Measurements from ENCODE around the gene RNF11. TPM values are rescaled to one million over a fixed set of nuclear protein-coding genes. Genes with fewer than 3 reads are reported as not detected.
A peak's percentile ranks its signal among the peaks of the same experiment; 100 is the strongest.

RNF11 gene
- total RNA-seq, 1 donor from 2014 or later, result 87.3 TPM

DNA sequence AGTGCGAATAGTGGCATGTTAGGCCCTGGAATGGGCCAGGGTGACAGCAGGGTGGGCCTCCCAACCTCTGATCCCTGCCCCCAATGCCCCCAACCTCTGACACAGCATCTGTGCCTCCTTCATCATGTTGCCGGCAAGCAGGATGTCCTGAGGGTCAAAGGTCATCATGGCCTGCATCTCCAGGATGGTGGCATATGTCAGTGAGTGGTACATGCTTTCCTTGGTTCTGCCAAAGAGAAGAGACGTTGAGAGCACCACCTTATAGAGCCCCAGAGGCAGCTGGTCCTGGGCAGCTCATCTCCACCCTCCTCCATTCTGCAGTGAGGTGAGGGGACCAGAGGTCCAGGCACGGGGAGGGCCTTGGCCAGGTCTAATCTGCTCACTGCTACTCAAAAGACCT is 76.6 kb downstream of the RNF11 start:
- Histone ChIP-seq H3K27me3 (ENCODE audit: control insufficient read depth, insufficient read depth, low read length) (no peaks in the 10 kb centered on the region), H3K36me3 (ENCODE audit: control insufficient read depth, insufficient read depth, low read length) (no peaks in the 10 kb centered on the region), H3K4me3 (ENCODE audit: low read depth, low read length) (no peak overlapping the region)
- DNase-seq (ENCODE audit: low read depth), result no peak
- TF ChIP-seq, protein P1, sequence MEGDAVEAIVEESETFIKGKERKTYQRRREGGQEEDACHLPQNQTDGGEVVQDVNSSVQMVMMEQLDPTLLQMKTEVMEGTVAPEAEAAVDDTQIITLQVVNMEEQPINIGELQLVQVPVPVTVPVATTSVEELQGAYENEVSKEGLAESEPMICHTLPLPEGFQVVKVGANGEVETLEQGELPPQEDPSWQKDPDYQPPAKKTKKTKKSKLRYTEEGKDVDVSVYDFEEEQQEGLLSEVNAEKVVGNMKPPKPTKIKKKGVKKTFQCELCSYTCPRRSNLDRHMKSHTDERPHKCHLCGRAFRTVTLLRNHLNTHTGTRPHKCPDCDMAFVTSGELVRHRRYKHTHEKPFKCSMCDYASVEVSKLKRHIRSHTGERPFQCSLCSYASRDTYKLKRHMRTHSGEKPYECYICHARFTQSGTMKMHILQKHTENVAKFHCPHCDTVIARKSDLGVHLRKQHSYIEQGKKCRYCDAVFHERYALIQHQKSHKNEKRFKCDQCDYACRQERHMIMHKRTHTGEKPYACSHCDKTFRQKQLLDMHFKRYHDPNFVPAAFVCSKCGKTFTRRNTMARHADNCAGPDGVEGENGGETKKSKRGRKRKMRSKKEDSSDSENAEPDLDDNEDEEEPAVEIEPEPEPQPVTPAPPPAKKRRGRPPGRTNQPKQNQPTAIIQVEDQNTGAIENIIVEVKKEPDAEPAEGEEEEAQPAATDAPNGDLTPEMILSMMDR (IDR thresholded peaks at IDR 0.05; ENCODE audit: insufficient read depth, low read length, poor library complexity, severe bottlenecking), result no peak

DNA sequence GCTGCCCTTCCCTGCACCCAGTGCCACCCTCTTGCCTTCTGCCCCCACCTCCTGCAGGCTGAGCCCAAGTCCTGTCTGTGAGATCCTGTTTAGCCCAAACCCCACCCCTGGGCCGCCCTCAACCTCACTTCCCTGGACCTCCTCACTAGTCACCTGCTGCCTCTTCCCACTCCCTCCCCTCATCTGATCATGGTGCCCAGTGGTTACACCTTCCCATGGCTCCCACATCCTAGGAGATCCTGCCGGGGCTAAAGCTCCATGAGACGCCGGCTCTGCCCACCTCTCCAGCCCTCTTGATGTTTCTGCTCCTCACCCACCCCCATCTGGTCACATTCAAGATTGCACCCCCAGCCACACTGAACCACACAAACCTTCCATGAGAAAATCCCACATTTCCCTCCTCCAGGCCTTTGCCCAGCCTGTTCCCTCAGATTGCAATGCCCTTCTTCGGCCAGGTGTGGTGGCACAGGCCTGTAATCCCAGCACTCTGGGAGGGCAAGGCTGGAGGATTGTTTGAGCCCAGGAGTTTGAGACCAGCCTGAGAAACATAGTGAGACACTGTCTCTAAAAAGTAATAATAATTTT is 77.3 kb downstream of the RNF11 start:
- Histone ChIP-seq H3K36me3 (ENCODE audit: control insufficient read depth, insufficient read depth, low read length) (no peaks in the 10 kb centered on the region), H3K27me3 (ENCODE audit: control insufficient read depth, insufficient read depth, low read length) (no peaks in the 10 kb centered on the region), H3K4me3 (ENCODE audit: low read depth, low read length) (no peak overlapping the region)
- TF ChIP-seq, protein P1 (IDR thresholded peaks at IDR 0.05; ENCODE audit: insufficient read depth, low read length, poor library complexity, severe bottlenecking), result peak; percentile 29
- DNase-seq (ENCODE audit: low read depth), result no peak

- no peaks in the 10 kb centered on the region for H3K36me3 ChIP-seq (ENCODE audit: control insufficient read depth, insufficient read depth, low read length)
- TF ChIP-seq, protein P1 (IDR thresholded peaks at IDR 0.05; ENCODE audit: insufficient read depth, low read length, poor library complexity, severe bottlenecking), result no peak
- no peaks in the 10 kb centered on the region for H3K27me3 ChIP-seq (ENCODE audit: control insufficient read depth, insufficient read depth, low read length)
- no peak overlapping the region for H3K4me3 ChIP-seq (ENCODE audit: low read depth, low read length)
- peak; percentile 82 for DNase-seq (ENCODE audit: low read depth)
Measured at GRCh38 chr1:51313961-51314777, 78.1 kb downstream of the RNF11 start.

GRCh38 chr1:51314974-51315373 is 78.9 kb downstream of the RNF11 start:
- no peak for DNase-seq (ENCODE audit: low read depth)

GRCh38 chr1:51316113-51316845 is 80.2 kb downstream of the RNF11 start:
- Histone ChIP-seq H3K36me3 (ENCODE audit: control insufficient read depth, insufficient read depth, low read length) (no peaks in the 10 kb centered on the region), H3K4me3 (ENCODE audit: low read depth, low read length) (no peak overlapping the region), H3K27me3 (ENCODE audit: control insufficient read depth, insufficient read depth, low read length) (no peaks in the 10 kb centered on the region)
- TF ChIP-seq, protein P1 (IDR thresholded peaks at IDR 0.05; ENCODE audit: insufficient read depth, low read length, poor library complexity, severe bottlenecking), result no peak
- DNase-seq (ENCODE audit: low read depth), result no peak

More at GRCh38 chr1:51314974-51315373, 78.9 kb downstream of the RNF11 start:
- no peaks in the 10 kb centered on the region for H3K27me3 ChIP-seq (ENCODE audit: control insufficient read depth, insufficient read depth, low read length)
- TF ChIP-seq, protein P1 (IDR thresholded peaks at IDR 0.05; ENCODE audit: insufficient read depth, low read length, poor library complexity, severe bottlenecking), result no peak
- H3K36me3 ChIP-seq (ENCODE audit: control insufficient read depth, insufficient read depth, low read length), result no peaks in the 10 kb centered on the region
- no peak overlapping the region for H3K4me3 ChIP-seq (ENCODE audit: low read depth, low read length)

All from kidney epithelial cell (primary cell).